Neural cell (in vitro differentiated cells): ENCODE data around the gene FBLN2. TPM values are rescaled to one million over a fixed set of nuclear protein-coding genes. Genes with fewer than 3 reads are reported as not detected.

Source experiments
- H2AFZ ChIP-seq: fragments of 200-600, 300-800 bp; sonication (generic), shearing (Covaris generic); 2 replicates; pipeline ENCODE4 v1.6.0; 2014; ENCODE audit warnings: low read depth, mild to moderate bottlenecking, antibody characterized with exemption, low read length, moderate library complexity
- H3F3A ChIP-seq: fragments of 200-600 bp; shearing (Covaris generic); 2 replicates; pipeline ENCODE4 v1.6.1; 2016; ENCODE audit warnings: mild to moderate bottlenecking, moderate library complexity, mixed read lengths, antibody characterized with exemption, low read length; ENCODE audit not compliant: insufficient read depth, poor library complexity, severe bottlenecking
- H3K27ac ChIP-seq: fragments of 200-600, 300-800 bp; sonication (generic), shearing (Covaris generic); 2 replicates; pipeline ENCODE4 v1.5.1; 2014; ENCODE audit warnings: mild to moderate bottlenecking, low read length, moderate library complexity
- H3K27me3 ChIP-seq: fragments of 300-800, 200-600 bp; sonication (generic), shearing (Covaris generic); 2 replicates; pipeline ENCODE4 v1.6.0; 2014; ENCODE audit warnings: mild to moderate bottlenecking, low read depth, low read length, moderate library complexity; ENCODE audit not compliant: insufficient read depth
- H3K36me3 ChIP-seq: fragments of 300-800, 200-600 bp; sonication (generic), shearing (Covaris generic); 2 replicates; pipeline ENCODE4 v1.5.1; 2014; ENCODE audit warnings: mild to moderate bottlenecking, antibody characterized with exemption, low read length, moderate library complexity; ENCODE audit not compliant: insufficient read depth
- H3K4me2 ChIP-seq: fragments of 300-800, 200-600 bp; sonication (generic), shearing (Covaris generic); 2 replicates; pipeline ENCODE4 v1.6.0; 2014; ENCODE audit warnings: mild to moderate bottlenecking, low read length
- H3K4me3 ChIP-seq: fragments of 300-800, 200-600 bp; sonication (generic), shearing (Covaris generic); 2 replicates; pipeline ENCODE4 v1.5.1; 2014; ENCODE audit warnings: mild to moderate bottlenecking, low read length, moderate library complexity
- H3K79me2 ChIP-seq: fragments of 200-600 bp; shearing (Covaris generic); replicated peaks from 2 replicates; pipeline ENCODE4 v1.6.0; 2014; ENCODE audit warnings: mild to moderate bottlenecking, low read length, moderate library complexity; ENCODE audit not compliant: insufficient read depth
- H3K9ac ChIP-seq: fragments of 300-800, 200-600 bp; sonication (generic), shearing (Covaris generic); 2 replicates; pipeline ENCODE4 v1.6.1; 2016; ENCODE audit warnings: mild to moderate bottlenecking, low read length, mixed read lengths
- H3K9me2 ChIP-seq: fragments of 200-600 bp; shearing (Covaris generic); 2 replicates; pipeline ENCODE4 v1.6.1; 2016; ENCODE audit warnings: mild to moderate bottlenecking, low read length, mixed read lengths; ENCODE audit not compliant: insufficient read depth
- H3K9me3 ChIP-seq: fragments of 200-600, 300-800 bp; sonication (generic), shearing (Covaris generic); 2 replicates; pipeline ENCODE4 v1.6.1; 2016; ENCODE audit warnings: mild to moderate bottlenecking, mixed run types, low read length, moderate library complexity, mixed read lengths
- H4K20me1 ChIP-seq: fragments of 200-600 bp; shearing (Covaris generic); 2 replicates; pipeline ENCODE4 v1.6.1; 2016; ENCODE audit warnings: mild to moderate bottlenecking, mixed run types; ENCODE audit not compliant: insufficient read depth
- CTCF ChIP-seq: fragments of 450-650 bp; IDR thresholded peaks from 2 replicates; pipeline ENCODE4 v1.5.1; 2014; ENCODE audit warnings: antibody characterized with exemption, mild to moderate bottlenecking, moderate library complexity; ENCODE audit not compliant: poor library complexity, severe bottlenecking
- EP300 ChIP-seq: fragments of 450-650 bp; conservative IDR thresholded peaks from 2 replicates; pipeline ENCODE4 v1.6.1; 2014; ENCODE audit warnings: antibody characterized with exemption, mild to moderate bottlenecking, moderate library complexity; ENCODE audit not compliant: poor library complexity, severe bottlenecking
- EZH2 ChIP-seq: fragments of 200-600, 300-800 bp; shearing (Covaris generic), sonication (generic); IDR thresholded peaks from 2 replicates; pipeline ENCODE4 v1.6.1; 2014; ENCODE audit warnings: antibody characterized with exemption, low read length, borderline replicate concordance, mild to moderate bottlenecking; ENCODE audit not compliant: insufficient read depth, poor library complexity, severe bottlenecking
- MXI1 ChIP-seq: fragments of 450-650 bp; conservative IDR thresholded peaks from 2 replicates; pipeline ENCODE4 v1.6.1; 2014; ENCODE audit warnings: antibody characterized with exemption, mild to moderate bottlenecking; ENCODE audit not compliant: poor library complexity, severe bottlenecking
- POLR2AphosphoS5 ChIP-seq: IDR thresholded peaks from 2 replicates; pipeline ENCODE4 v1.6.1; 2012
- RAD21 ChIP-seq: fragments of 450-650 bp; conservative IDR thresholded peaks from 2 replicates; pipeline ENCODE4 v1.6.1; 2014; ENCODE audit warnings: antibody characterized with exemption, mild to moderate bottlenecking, moderate library complexity
- REST ChIP-seq: IDR thresholded peaks from 2 replicates; pipeline ENCODE4 v1.6.1; 2012; ENCODE audit warnings: borderline replicate concordance
- SMC3 ChIP-seq: fragments of 450-650 bp; conservative IDR thresholded peaks from 2 replicates; pipeline ENCODE4 v1.6.1; 2014; ENCODE audit warnings: antibody characterized with exemption, mild to moderate bottlenecking, moderate library complexity; ENCODE audit not compliant: poor library complexity
- TAF1 ChIP-seq: IDR thresholded peaks from 2 replicates; pipeline ENCODE4 v1.6.1; 2012; ENCODE audit warnings: low read depth
- polyA plus RNA-seq: library from polyadenylated mRNA; depleted of rRNA; stranded (reverse); fragments of >200 nt; gene quantifications from 2 replicates; pipeline ENCODE4 v1.2.3, GENCODE V29; 2014

The FBLN2 gene
- polyA plus RNA-seq, 1 donor from 2014 or later = 0.37 TPM

GRCh38 chr3:13631256-13631655 is 82.3 kb downstream of the FBLN2 start:
- Histone ChIP-seq H3K36me3 (no peaks in the 10 kb centered on the region), H3F3A (no peaks in the 10 kb centered on the region), H3K9me3 (no peaks in the 10 kb centered on the region), H3K27me3 (no peaks in the 10 kb centered on the region), H3K9ac (no peak overlapping the region), H3K4me3 (no peak overlapping the region), H3K9me2 (no peaks in the 10 kb centered on the region), H3K4me2 (no peak overlapping the region), H3K79me2 (no peaks in the 10 kb centered on the region), H2AFZ (no peak overlapping the region), H4K20me1 (no peaks in the 10 kb centered on the region), H3K27ac (no peak overlapping the region)
- TF ChIP-seq MXI1 (no peak), EZH2 (no peak), SMC3 (no peak), POLR2AphosphoS5 (no peak), TAF1 (no peak), REST (no peak), CTCF (no peak), RAD21 (no peak), EP300 (no peak)

- no peaks in the 10 kb centered on the region for H3F3A ChIP-seq
- no peak overlapping the region for H3K27ac ChIP-seq
- H2AFZ ChIP-seq = no peak overlapping the region
- no peak overlapping the region for H3K9ac ChIP-seq
- TF ChIP-seq SMC3 = no peak
- TF ChIP-seq CTCF = no peak
- TF ChIP-seq EP300 = no peak
- TF ChIP-seq EZH2 = no peak
- no peak for TF ChIP-seq POLR2AphosphoS5
- no peak for TF ChIP-seq REST
- TF ChIP-seq MXI1 = no peak
- no peak for TF ChIP-seq RAD21
- TF ChIP-seq TAF1 = no peak
- H3K36me3 ChIP-seq = no peaks in the 10 kb centered on the region
- no peaks in the 10 kb centered on the region for H4K20me1 ChIP-seq
- H3K79me2 ChIP-seq = no peaks in the 10 kb centered on the region
- no peak overlapping the region for H3K4me2 ChIP-seq
- no peaks in the 10 kb centered on the region for H3K9me3 ChIP-seq
- no peaks in the 10 kb centered on the region for H3K27me3 ChIP-seq
- no peak overlapping the region for H3K4me3 ChIP-seq
- no peaks in the 10 kb centered on the region for H3K9me2 ChIP-seq
Measured at GRCh38 chr3:13633176-13633575, 84.3 kb downstream of the FBLN2 start.
